GM06990 (cell line): ENCODE results near the gene SPEG.

ENCODE experiments used
- DNase-seq: peaks from one replicate; pipeline ENCODE4 v3.0.0-alpha.2; 2011; ENCODE audit not compliant: insufficient read length; ENCODE audit errors: extremely low read depth
- H3K27me3 ChIP-seq: replicated peaks from 2 replicates; pipeline ENCODE4 v1.6.0; 2011; ENCODE audit warnings: low read length; ENCODE audit not compliant: control insufficient read depth, insufficient read depth
- H3K36me3 ChIP-seq: 2 replicates; pipeline ENCODE4 v1.5.1; 2011; ENCODE audit warnings: low read length; ENCODE audit not compliant: control insufficient read depth, insufficient read depth
- H3K4me3 ChIP-seq: replicated peaks from 2 replicates; pipeline ENCODE4 v1.5.1; 2011; ENCODE audit warnings: low read depth, mild to moderate bottlenecking, control low read depth, low read length
- CTCF ChIP-seq: IDR thresholded peaks from 2 replicates; pipeline ENCODE4 v1.5.1; 2011; ENCODE audit warnings: low read length, control low read depth, mild to moderate bottlenecking, inconsistent platforms; ENCODE audit not compliant: insufficient read depth, poor library complexity, severe bottlenecking

SPEG gene

GRCh38 chr2:219530048-219530963, 95.7 kb downstream of the SPEG start:
- Histone ChIP-seq H3K27me3 (peaks cover 15% of the 10 kb centered on the region), H3K4me3 (no peak overlapping the region), H3K36me3 (no peaks in the 10 kb centered on the region)
- DNase-seq: peak; percentile 75
- peak; percentile 97 for TF ChIP-seq CTCF

- no peak for DNase-seq
- Histone ChIP-seq H3K27me3 (peaks cover 12% of the 10 kb centered on the region), H3K36me3 (no peaks in the 10 kb centered on the region), H3K4me3 (no peak overlapping the region)
- no peak for TF ChIP-seq CTCF
These were observed 97.2 kb downstream of the SPEG start for GRCh38 chr2:219531639-219532377.

GRCh38 chr2:219532378-219532649, 97.7 kb downstream of the SPEG start:
- no peaks in the 10 kb centered on the region for H3K36me3 ChIP-seq
- H3K27me3 ChIP-seq: peaks cover 9% of the 10 kb centered on the region
- no peak for DNase-seq
- no peak overlapping the region for H3K4me3 ChIP-seq
- no peak for TF ChIP-seq CTCF

GRCh38 chr2:219533930-219534661, 99.5 kb downstream of the SPEG start:
- Histone ChIP-seq H3K27me3 (peaks cover 6% of the 10 kb centered on the region), H3K36me3 (peaks cover 5% of the 10 kb centered on the region; the same call in 1 of the 2 replicates), H3K4me3 (no peak overlapping the region)
- no peak for DNase-seq
- no peak for TF ChIP-seq CTCF

GRCh38 chr2:219536425-219536824, 101.8 kb downstream of the SPEG start:
- Histone ChIP-seq H3K27me3 (no peaks in the 10 kb centered on the region; the same call in none of the 2 replicates), H3K36me3 (peaks cover 23% of the 10 kb centered on the region), H3K4me3 (no peak overlapping the region)
- no peak for TF ChIP-seq CTCF
- no peak for DNase-seq
